Right lobe of liver (tissue), 6 donors: Measurements from ENCODE around the gene NRXN2. TPM values are rescaled to one million over a fixed set of nuclear protein-coding genes. Genes with fewer than 3 reads are reported as not detected.

Experiments
- ATAC-seq, 4 donors: fragments of 200-7000 bp; cut with Tn5 transposase; one replicate each; pipeline ENCODE4 v1.9.1; 2020; ENCODE audit warnings: mild to moderate bottlenecking in 4 of 4, moderate library complexity in 4 of 4
- DNase-seq, 3 donors: peaks; one replicate each; pipeline ENCODE4 v3.0.0-alpha.2; 2020
- H3K27ac ChIP-seq, 3 donors: fragments of 200-600 bp; one replicate each; pipeline ENCODE4 v1.8.0; 2022
- H3K27me3 ChIP-seq, 2 donors: fragments of 200-600 bp; one replicate each; pipeline ENCODE4 v1.8.0; 2022
- H3K36me3 ChIP-seq, 4 donors: fragments of 200-600 bp; sonication (generic) in 1 of 4; one replicate each; pipeline versions ENCODE4 v1.5.1 to v1.8.0; 2017 to 2022; ENCODE audit warnings: control low read depth in 1 of 4
- H3K4me1 ChIP-seq, 4 donors: fragments of 200-600 bp; sonication (generic) in 1 of 4; one replicate each; pipeline versions ENCODE4 v1.5.1 to v1.8.0; 2017 to 2022; ENCODE audit warnings: control low read depth in 1 of 4
- H3K4me3 ChIP-seq, 3 donors: fragments of 200-600 bp; one replicate each; pipeline ENCODE4 v1.8.0; 2022
- H3K9me3 ChIP-seq, 4 donors: fragments of 200-600 bp; sonication (generic) in 1 of 4; one replicate each; pipeline versions ENCODE4 v1.5.1 to v1.8.0; 2017 to 2022; ENCODE audit warnings: control low read depth in 1 of 4
- POLR2A ChIP-seq: fragments of 450-650 bp; IDR thresholded peaks from one replicate; pipeline ENCODE4 v1.6.1; 2017; ENCODE audit warnings: antibody characterized with exemption, mild to moderate bottlenecking
- WGBS: methylation state at CpG from one replicate; pipeline ENCODE4 v1.1.6; 2018; ENCODE audit warnings: low coverage, low lambda C conversion rate; ENCODE audit not compliant: insufficient coverage; ENCODE audit errors: missing lambda C conversion rate; 5-methylcytosine and 5-hydroxymethylcytosine counted together
- intact Hi-C, 2 donors: fragments of 100-400 bp; cut with DNase I; formaldehyde crosslinking; loops; one replicate each; pipeline versions ENCODE4 v1.11.2 to v1.14.1; 2022
- total RNA-seq, 6 experiments: library from RNA; depleted of rRNA in 2 of 6; stranded (reverse); fragments of >200 nt in 2 of 6; fragmentation: NEBNext Ultra II Directional in 3 of 6; extraction: Animal tissue kit (Norgen Biotek cat#: 25700) in 3 of 6; gene quantifications; one replicate each; pipeline versions ENCODE4 v1.1.0 to v1.2.4, GENCODE V29; 2016 to 2023
- TF ChIP-seq, protein P1 (sequence below), 4 donors: fragments of 200-600 bp in 3 of 4; fragments of 450-650 bp in 1 of 4; IDR thresholded peaks; one replicate each; pipeline versions ENCODE4 v1.5.1 to v1.8.0; 2016 to 2022; ENCODE audit warnings: antibody characterized with exemption in 4 of 4, mild to moderate bottlenecking in 2 of 4
- donor health status: DM: no; HTN: yes; CAD: no.
- donor health status: DM: no; HTN: no; CAD: no.
- donor health status: DM: no; HTN: no; CAD: no.
- donor health status: DM: no; HTN: yes; CAD: no.
- donor health status: DM: no; HTN: yes; CAD: no.

NRXN2 gene
- total RNA-seq, 6 experiments from 2014 or later, result 1.6 to 7.7 (median 2.3) TPM

DNA sequence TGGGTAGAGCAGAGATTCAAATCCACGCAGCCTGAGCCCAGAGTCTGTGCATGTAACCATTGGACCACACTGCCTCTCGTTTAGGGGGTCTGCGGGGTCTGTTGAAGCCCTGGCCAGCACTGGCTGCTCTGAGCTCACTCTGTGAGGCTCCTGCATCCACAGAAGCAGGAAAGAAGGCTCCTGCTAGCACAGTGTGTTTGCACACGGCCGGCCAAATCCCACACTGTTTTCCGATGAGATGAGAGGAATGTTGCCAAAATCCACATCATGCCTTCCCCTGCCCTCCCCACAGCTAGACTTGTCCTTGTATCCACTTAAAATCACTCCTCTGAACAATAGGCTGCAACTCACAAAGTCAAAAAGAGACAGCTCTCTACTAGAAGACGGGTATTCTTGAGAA lies 142.6 kb downstream of the NRXN2 start:
- Histone ChIP-seq H3K4me1 (no peaks in the 10 kb centered on the region), H3K27me3 (no peaks in the 10 kb centered on the region), H3K36me3 (no peaks in the 10 kb centered on the region), H3K4me3 (no peak overlapping the region), H3K9me3 (no peaks in the 10 kb centered on the region), H3K27ac (no peak overlapping the region)
- DNase-seq (peak in 2 of 3 donors; percentile 8 to 42), ATAC-seq (peak in 1 of 4 donors; percentile 23)
- TF ChIP-seq POLR2A, result no peak
- TF ChIP-seq, protein P1, sequence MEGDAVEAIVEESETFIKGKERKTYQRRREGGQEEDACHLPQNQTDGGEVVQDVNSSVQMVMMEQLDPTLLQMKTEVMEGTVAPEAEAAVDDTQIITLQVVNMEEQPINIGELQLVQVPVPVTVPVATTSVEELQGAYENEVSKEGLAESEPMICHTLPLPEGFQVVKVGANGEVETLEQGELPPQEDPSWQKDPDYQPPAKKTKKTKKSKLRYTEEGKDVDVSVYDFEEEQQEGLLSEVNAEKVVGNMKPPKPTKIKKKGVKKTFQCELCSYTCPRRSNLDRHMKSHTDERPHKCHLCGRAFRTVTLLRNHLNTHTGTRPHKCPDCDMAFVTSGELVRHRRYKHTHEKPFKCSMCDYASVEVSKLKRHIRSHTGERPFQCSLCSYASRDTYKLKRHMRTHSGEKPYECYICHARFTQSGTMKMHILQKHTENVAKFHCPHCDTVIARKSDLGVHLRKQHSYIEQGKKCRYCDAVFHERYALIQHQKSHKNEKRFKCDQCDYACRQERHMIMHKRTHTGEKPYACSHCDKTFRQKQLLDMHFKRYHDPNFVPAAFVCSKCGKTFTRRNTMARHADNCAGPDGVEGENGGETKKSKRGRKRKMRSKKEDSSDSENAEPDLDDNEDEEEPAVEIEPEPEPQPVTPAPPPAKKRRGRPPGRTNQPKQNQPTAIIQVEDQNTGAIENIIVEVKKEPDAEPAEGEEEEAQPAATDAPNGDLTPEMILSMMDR (IDR thresholded peaks at IDR 0.05), result no peak
- 46% methylated on average over 3 of the region's 7 CpGs for WGBS
- intact Hi-C loops, result no loop called here

DNA sequence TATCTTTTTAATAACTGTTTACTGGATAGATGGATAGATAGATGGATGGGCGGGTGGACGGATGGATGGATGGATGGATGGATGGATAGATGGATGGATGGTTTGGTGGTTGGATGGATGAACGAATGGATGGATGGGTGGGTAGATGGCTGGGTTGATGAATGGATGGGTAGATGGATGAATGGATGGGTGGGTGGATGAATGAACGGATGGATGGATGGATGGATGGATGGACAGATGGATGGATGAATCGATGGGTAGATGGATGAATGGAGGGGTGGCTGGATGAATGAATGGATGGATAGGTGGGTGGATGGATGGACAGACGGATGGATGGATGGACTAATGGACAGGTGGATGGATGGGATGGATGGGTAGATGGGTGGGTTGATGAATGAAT lies 145.8 kb downstream of the NRXN2 start:
- Histone ChIP-seq H3K9me3 (no peaks in the 10 kb centered on the region), H3K27me3 (no peaks in the 10 kb centered on the region), H3K36me3 (no peaks in the 10 kb centered on the region), H3K27ac (no peak overlapping the region), H3K4me3 (no peak overlapping the region), H3K4me1 (no peaks in the 10 kb centered on the region)
- DNase-seq, result no peak
- 68% methylated on average over 6 of the region's 6 CpGs for WGBS
- ATAC-seq, result no peak
- intact Hi-C loops, result no loop called here
- TF ChIP-seq, protein P1 (IDR thresholded peaks at IDR 0.05), result no peak
- TF ChIP-seq POLR2A, result no peak

DNA sequence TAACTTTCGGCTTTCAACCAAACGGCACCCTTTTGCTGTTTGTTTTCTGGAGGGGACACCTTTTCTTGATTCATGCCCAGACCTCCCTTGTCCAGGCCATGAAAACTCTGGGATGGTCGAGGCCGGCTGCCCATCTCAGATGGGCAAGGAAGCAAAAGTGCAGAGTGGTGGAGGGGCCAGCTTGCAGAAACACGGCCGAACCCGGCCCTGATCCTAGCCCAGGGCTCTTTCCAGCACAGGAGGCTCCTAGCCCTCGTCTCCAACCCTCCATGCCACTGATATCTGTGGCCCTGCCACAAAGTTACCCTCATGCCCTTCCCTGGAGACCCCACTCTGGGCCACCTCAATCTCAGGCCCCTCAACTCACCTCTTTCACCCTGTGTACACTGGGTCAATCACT lies 150.9 kb downstream of the NRXN2 start:
- ATAC-seq (no peak), DNase-seq (no peak)
- no peak for TF ChIP-seq POLR2A
- TF ChIP-seq, protein P1 (IDR thresholded peaks at IDR 0.05), result no peak
- no peaks in the 10 kb centered on the region for H3K27me3 ChIP-seq
- 66% methylated on average over 3 of the region's 8 CpGs for WGBS
- no peak overlapping the region for H3K27ac ChIP-seq
- no peaks in the 10 kb centered on the region for H3K9me3 ChIP-seq
- H3K36me3 ChIP-seq, result no peaks in the 10 kb centered on the region
- intact Hi-C loops, result no loop called here
- H3K4me1 ChIP-seq, result no peaks in the 10 kb centered on the region
- H3K4me3 ChIP-seq, result no peak overlapping the region

GRCh38 chr11:64571410-64572091 lies 151.4 kb downstream of the NRXN2 start:
- Histone ChIP-seq H3K27ac (no peak overlapping the region), H3K36me3 (no peaks in the 10 kb centered on the region), H3K4me3 (no peak overlapping the region), H3K27me3 (no peaks in the 10 kb centered on the region), H3K9me3 (no peaks in the 10 kb centered on the region), H3K4me1 (no peaks in the 10 kb centered on the region)
- intact Hi-C loops, result no loop called here
- ATAC-seq, result no peak
- WGBS, result 65% methylated on average over 10 of the region's 22 CpGs
- TF ChIP-seq POLR2A, result no peak
- TF ChIP-seq, protein P1 (IDR thresholded peaks at IDR 0.05), result no peak
- no peak for DNase-seq
